GM19193 (cell line): ENCODE results near the gene NLK.

Experiments
- POLR2A ChIP-seq: IDR thresholded peaks from 4 replicates; pipeline ENCODE4 v1.6.1; 2011; ENCODE audit not compliant: insufficient read depth, insufficient read length; ENCODE audit errors: extremely low read depth

NLK gene

GRCh38 chr17:28240688-28241340 lies 198.3 kb downstream of the NLK start:
- no peak for TF ChIP-seq POLR2A

GRCh38 chr17:28242791-28243190 lies 200.3 kb downstream of the NLK start:
- no peak for TF ChIP-seq POLR2A

- TF ChIP-seq POLR2A = no peak
Measured at GRCh38 chr17:28244446-28244845, 202.0 kb downstream of the NLK start.
